K562 (cell line): ENCODE data around the gene GMPR. TPM values are rescaled to one million over a fixed set of nuclear protein-coding genes. Genes with fewer than 3 reads are reported as not detected.

Experiments used
- ATAC-seq: fragments of 200-7000 bp; cut with Tn5 transposase; 3 replicates; pipeline ENCODE4 v1.9.1; 2020; ENCODE audit warnings: moderate library complexity
- BruUV-seq: library from RNA; stranded (reverse); fragments of 400-500 nt; replicated peaks from 2 replicates; lab custom pipeline; 2021; lab: Mats Ljungman, UMichigan
- CTCF ChIA-PET: fragments of 300-600 bp; formaldehyde crosslinking; extraction: SDS; loops from one replicate; lab custom pipeline; 2021; ENCODE audit warnings: low intra/inter-chr PET ratio; lab: Yijun Ruan, JAX
- POLR2A ChIA-PET: fragments of 300-600, 350-650 bp; sonication (Branson Sonifier 250); formaldehyde crosslinking; extraction: SDS; loops from one replicate; lab custom pipeline; 2021; ENCODE audit warnings: antibody characterized with exemption, inconsistent platforms; lab: Yijun Ruan, JAX
- DNase-seq, 4 experiments: peaks; one replicate each; pipeline versions ENCODE4 v3.0.0 to v3.0.0-alpha.2; 2011 to 2018; ENCODE audit warnings: low spot score in 3 of 4, mixed read lengths in 3 of 4; ENCODE audit errors: extremely low read depth in 1 of 4
- FAIRE-seq: peaks from 2 replicates; lab custom pipeline; 2011; peaks lifted over from hg19 to GRCh38; lab: Jason Lieb, UNC
- H2AFZ ChIP-seq: 2 replicates; pipeline ENCODE4 v1.6.0; 2011; ENCODE audit warnings: low read depth, low read length, control low read depth, inconsistent platforms
- H3K27ac ChIP-seq: fragments of 200-600 bp; 3 replicates; pipeline ENCODE4 v1.8.0; 2011; ENCODE audit warnings: low read depth, mild to moderate bottlenecking, control low read depth, inconsistent platforms, low read length, moderate library complexity, mixed read lengths; ENCODE audit errors: extremely low read depth
- H3K27me3 ChIP-seq, 2 experiments: fragments of 300-600 bp in 1 of 2; 2 replicates in 1 of 2; 3 replicates in 1 of 2; pipeline versions ENCODE4 v1.6.0 to v1.8.0; 2011; ENCODE audit warnings: inconsistent platforms in 2 of 2, low read length in 2 of 2, mild to moderate bottlenecking in 1 of 2, mixed read lengths in 1 of 2, moderate library complexity in 1 of 2; ENCODE audit not compliant: control insufficient read depth in 2 of 2, insufficient read depth in 2 of 2
- H3K36me3 ChIP-seq: fragments of 300-600 bp; 3 replicates; pipeline ENCODE4 v1.8.0; 2011; ENCODE audit warnings: mild to moderate bottlenecking, low read length, inconsistent platforms; ENCODE audit not compliant: control insufficient read depth, insufficient read depth
- H3K4me1 ChIP-seq, 2 experiments: fragments of 200-600 bp in 1 of 2; replicated peaks in 1 of 2; 2 replicates in 1 of 2; 3 replicates in 1 of 2; pipeline versions ENCODE4 v1.5.1 to v1.8.0; 2011; ENCODE audit warnings: inconsistent platforms in 2 of 2, low read length in 2 of 2, mild to moderate bottlenecking in 1 of 2, mixed read lengths in 1 of 2, moderate library complexity in 1 of 2; ENCODE audit not compliant: control insufficient read depth in 2 of 2, insufficient read depth in 2 of 2
- H3K4me2 ChIP-seq: 2 replicates; pipeline ENCODE4 v1.6.1; 2011; ENCODE audit warnings: low read length, control low read depth, inconsistent platforms, mixed read lengths; ENCODE audit not compliant: insufficient read depth
- H3K4me3 ChIP-seq: fragments of 200-600 bp; sonication (generic), shearing (Covaris generic); 2 replicates; pipeline ENCODE4 v1.5.1; 2016; ENCODE audit warnings: control low read depth, inconsistent platforms
- H3K79me2 ChIP-seq: fragments of 200-600 bp; 3 replicates; pipeline ENCODE4 v1.8.0; 2011; ENCODE audit warnings: low read length, inconsistent platforms; ENCODE audit not compliant: control insufficient read depth, insufficient read depth
- H3K9ac ChIP-seq, 2 experiments: 2 replicates each; pipeline versions ENCODE4 v1.6.0 to v1.6.1; 2011; ENCODE audit warnings: low read depth in 2 of 2, low read length in 2 of 2, control low read depth in 1 of 2, inconsistent platforms in 1 of 2, mild to moderate bottlenecking in 1 of 2, mixed read lengths in 1 of 2; ENCODE audit not compliant: insufficient read depth in 1 of 2
- H3K9me1 ChIP-seq: one replicate; pipeline ENCODE4 v1.6.0; 2011; ENCODE audit warnings: inconsistent platforms, mild to moderate bottlenecking, low read length, moderate library complexity; ENCODE audit not compliant: control insufficient read depth, insufficient read depth
- H3K9me3 ChIP-seq: replicated peaks from 2 replicates; pipeline ENCODE4 v1.5.1; 2011; ENCODE audit warnings: low read depth, low read length, inconsistent platforms; ENCODE audit not compliant: control insufficient read depth, insufficient read depth
- H4K20me1 ChIP-seq: replicated peaks from 2 replicates; pipeline ENCODE4 v1.6.1; 2011; ENCODE audit warnings: low read length, inconsistent platforms, mixed read lengths; ENCODE audit not compliant: control insufficient read depth, insufficient read depth
- DACH1 ChIP-seq: fragments of 450-650 bp; IDR thresholded peaks from 2 replicates; pipeline ENCODE4 v1.6.1; 2018; ENCODE audit not compliant: partially characterized antibody
- FOXA1 ChIP-seq: fragments of 450-650 bp; IDR thresholded peaks from 2 replicates; pipeline ENCODE4 v1.6.1; 2016; ENCODE audit warnings: mild to moderate bottlenecking, borderline replicate concordance
- HNRNPLL ChIP-seq: fragments of 200-400 bp; formaldehyde crosslinking; IDR thresholded peaks from 2 replicates; pipeline ENCODE4 v1.6.1; 2017; ENCODE audit warnings: low read length, low read depth, mild to moderate bottlenecking; ENCODE audit not compliant: poor library complexity, severe bottlenecking
- POLR2AphosphoS2 ChIP-seq: IDR thresholded peaks from 2 replicates; pipeline ENCODE4 v1.6.1; 2012; ENCODE audit warnings: low read length, improper control_type of control experiment
- ZFPM2 ChIP-seq: fragments of 250-450 bp; sonication (Bioruptor Pico); IDR thresholded peaks from 2 replicates; pipeline ENCODE4 v1.5.1; 2022; ENCODE audit warnings: mild to moderate bottlenecking
- ZNF197 ChIP-seq: fragments of 200-800 bp; sonication (Bioruptor generic); IDR thresholded peaks from 2 replicates; pipeline ENCODE4 v1.6.1; 2016; ENCODE audit warnings: low read depth, missing genetic modification characterization, missing compliant biosample characterization
- WGBS: fragments of 100-300 bp; shearing (Covaris generic); methylation state at CpG from one replicate; pipeline ENCODE4 v1.1.6; 2016; ENCODE audit warnings: low coverage, mixed read lengths; ENCODE audit not compliant: insufficient coverage; ENCODE audit errors: missing lambda C conversion rate; 5-methylcytosine and 5-hydroxymethylcytosine counted together
- in situ Hi-C: fragments of 300-500 bp; cut with MboI; formaldehyde crosslinking; loops from 4 replicates; pipeline ENCODE4 v1.15.0; 2018; ENCODE audit warnings: inconsistent platforms, mixed read lengths
- intact Hi-C: fragments of 100-400 bp; cut with micrococcal nuclease; formaldehyde crosslinking; loops from 2 replicates; pipeline ENCODE4 v1.14.2; 2022
- polyA plus RNA-seq, 8 experiments: library from polyadenylated mRNA; depleted of rRNA in 4 of 8; stranded (reverse) in 5 of 8; unstranded in 3 of 8; fragments of >200 nt; fragmentation: Nextera tagmentation in 2 of 8; fragmentation: Illumina TruSeq in 1 of 8; extraction: Ambion mirVana in 2 of 8; extraction: Trizol in 1 of 8; gene quantifications; 2 replicates each; pipeline versions ENCODE4 v1.2.1 to v1.2.3, GENCODE V29; 2011 to 2014; ENCODE audit warnings: inconsistent platforms in 1 of 8, missing spikeins in 1 of 8
- total RNA-seq, 7 experiments: library from RNA; depleted of rRNA in 6 of 7; stranded (reverse); fragments of >200 nt in 6 of 7; fragmentation: Illumina TruSeq in 2 of 7; extraction: Trizol in 2 of 7; gene quantifications; 2 replicates each; pipeline versions ENCODE4 v1.2.1 to v1.2.3, GENCODE V29; 2011 to 2021; ENCODE audit warnings: low replicate concordance in 1 of 7

The GMPR gene
- total and polyA plus RNA-seq, 9 of the 15 experiments (the other 6 are each of a cell fraction or from before 2014, with no cell fraction given) = 34.6 to 83.7 (median 49.8) TPM

DNA sequence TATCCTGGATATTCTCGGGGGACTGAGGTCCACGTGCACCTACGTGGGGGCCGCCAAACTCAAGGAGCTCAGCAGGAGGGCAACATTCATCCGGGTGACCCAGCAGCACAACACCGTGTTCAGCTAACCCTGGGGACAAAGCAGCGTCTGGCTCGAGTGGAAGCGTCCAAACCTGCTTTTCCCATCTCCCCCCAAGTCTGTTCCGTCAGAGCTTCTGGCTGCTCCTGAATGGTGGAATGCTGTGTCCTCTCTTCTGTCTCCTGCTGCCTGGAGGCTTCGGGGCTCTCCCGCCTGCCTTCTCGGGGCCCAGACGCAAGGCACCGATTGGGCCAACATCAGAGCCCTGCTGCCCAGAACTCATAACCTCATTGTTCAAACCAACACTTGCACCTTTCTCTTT, 56.7 kb downstream of the GMPR start:
- TF ChIP-seq FOXA1 = no peak
- TF ChIP-seq POLR2AphosphoS2 = no peak
- TF ChIP-seq ZFPM2 = no peak
- no peak for TF ChIP-seq ZNF197 (CRISPR knock-in tag)
- BruUV-seq = no TSS peak
- Histone ChIP-seq H3K9me3 (no peaks in the 10 kb centered on the region), H3K4me3 (no peak overlapping the region), H3K4me1 (peaks cover 0 to 8% of the 10 kb centered on the region in 2 experiments; a peak in 3 of 5 replicates), H3K27ac (no peak overlapping the region), H3K9me1 (no peaks in the 10 kb centered on the region), H3K79me2 (no peaks in the 10 kb centered on the region), H3K27me3 (no peaks in the 10 kb centered on the region), H4K20me1 (no peaks in the 10 kb centered on the region), H3K36me3 (peaks cover 69% of the 10 kb centered on the region; the same call in 2 of the 3 replicates), H3K4me2 (no peak overlapping the region), H2AFZ (no peak overlapping the region), H3K9ac (peak overlapping the region in 1 of 2 experiments; percentile 23; a peak in 1 of 4 replicates)
- WGBS = 80% methylated on average over 15 of the region's 15 CpGs
- intact Hi-C loops = no loop called here
- in situ Hi-C loops = no loop called here
- ChIA-PET CTCF (no interaction called here), POLR2A (interaction anchor here (1.9 kb wide), 1 partner anchor 8 kb away, joined by 5 read pairs; no protein-coding TSS in a partner anchor)
- ATAC-seq (no peak), DNase-seq (no peak), FAIRE-seq (no peak)

- Histone ChIP-seq H3K4me1 (peaks cover 0 to 8% of the 10 kb centered on the region in 2 experiments; a peak in 3 of 5 replicates), H4K20me1 (no peaks in the 10 kb centered on the region), H3K9me3 (no peaks in the 10 kb centered on the region), H3K27me3 (no peaks in the 10 kb centered on the region), H3K4me2 (no peak overlapping the region), H2AFZ (no peak overlapping the region), H3K9me1 (no peaks in the 10 kb centered on the region), H3K79me2 (no peaks in the 10 kb centered on the region), H3K36me3 (peaks cover 65% of the 10 kb centered on the region; the same call in 2 of the 3 replicates), H3K4me3 (no peak overlapping the region), H3K27ac (no peak overlapping the region), H3K9ac (no peak overlapping the region)
- WGBS = 83% methylated on average over 5 of the region's 5 CpGs
- CTCF ChIA-PET = no interaction called here
- DNase-seq (no peak), FAIRE-seq (no peak), ATAC-seq (no peak)
- TF ChIP-seq HNRNPLL = no peak
- TF ChIP-seq DACH1 = no peak
- no TSS peak for BruUV-seq
- POLR2A ChIA-PET = interaction anchor here (1.9 kb wide), 1 partner anchor 9 kb away, joined by 5 read pairs; no protein-coding TSS in a partner anchor
- intact Hi-C loops (no loop called here), in situ Hi-C loops (no loop called here)
Measured at GRCh38 chr6:16295471-16295870, 57.1 kb downstream of the GMPR start.
